SKM-1 (cell line): ENCODE results near the gene WFDC13.
"Not testable (repeated sequence)": the region's sequence is repeated elsewhere in the genome, so short reads cannot be mapped to it uniquely, and the experiment has no call there.

Experiments
- DNase-seq: peaks from one replicate; lab custom pipeline; 2025; ENCODE audit not compliant: unreplicated experiment; lab: John Stamatoyannopoulos, UW

WFDC13 gene, protein sequence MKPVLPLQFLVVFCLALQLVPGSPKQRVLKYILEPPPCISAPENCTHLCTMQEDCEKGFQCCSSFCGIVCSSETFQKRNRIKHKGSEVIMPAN

GRCh38 chr20:45701873-45702272, at the start of gene WFDC13:
TSS of gene WFDC13 (plus strand) at chr20:45702038. CDS start at chr20:45702124, 86 bp downstream.
- no peak for DNase-seq

GRCh38 chr20:45657038-45657437, 44.8 kb upstream of the WFDC13 start:
- DNase-seq = not testable (repeated sequence)

DNA sequence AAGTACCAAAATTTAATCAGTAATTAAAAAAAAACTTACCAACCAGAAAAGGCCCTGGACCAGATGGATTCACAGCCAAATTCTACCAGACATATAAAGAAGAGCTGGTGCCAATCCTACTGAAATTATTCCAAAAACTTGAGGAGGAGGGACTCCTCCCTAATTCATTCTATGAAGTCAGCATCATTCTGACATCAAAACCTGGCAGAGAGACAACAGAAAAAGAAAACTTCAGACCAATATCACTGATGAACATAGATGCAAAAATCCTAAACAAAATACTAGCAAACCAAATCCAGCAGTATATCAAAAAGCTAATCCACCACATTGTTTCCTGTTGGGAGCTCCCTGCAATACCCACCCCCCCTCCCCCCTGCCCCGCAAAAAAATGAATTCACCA, 31.7 kb upstream of the WFDC13 start, which contains the start of gene WFDC11:
WFDC11 (minus strand) TSS at position 101 of the 400 bp plus-strand sequence. CDS start 19,639 bp downstream, outside the sequence.
- no peak for DNase-seq

- no peak for DNase-seq
Observed at GRCh38 chr20:45672765-45673164, 29.1 kb upstream of the WFDC13 start.

DNA sequence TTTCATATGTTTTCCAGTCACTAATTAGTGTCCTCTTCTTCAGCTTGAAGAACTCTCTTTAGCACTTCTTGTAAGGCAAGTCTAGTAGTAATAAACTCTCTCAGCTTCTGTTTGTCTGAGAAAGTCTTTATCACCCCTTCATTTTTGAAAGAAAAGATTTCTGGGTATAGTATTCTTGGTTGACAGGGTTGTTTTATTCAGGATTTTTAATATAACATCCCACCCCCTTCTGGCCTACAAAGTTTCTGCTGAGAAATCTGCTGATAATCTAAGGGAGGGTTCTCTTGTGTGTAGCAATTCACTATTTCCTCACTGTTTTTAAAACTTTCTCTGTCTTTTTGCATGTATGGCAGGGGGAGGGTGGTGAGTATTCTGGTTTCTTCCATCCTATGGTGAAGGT, 22.2 kb upstream of the WFDC13 start:
- no peak for DNase-seq

- no peak for DNase-seq
Observed at GRCh38 chr20:45685896-45686295, 15.9 kb upstream of the WFDC13 start.

DNA sequence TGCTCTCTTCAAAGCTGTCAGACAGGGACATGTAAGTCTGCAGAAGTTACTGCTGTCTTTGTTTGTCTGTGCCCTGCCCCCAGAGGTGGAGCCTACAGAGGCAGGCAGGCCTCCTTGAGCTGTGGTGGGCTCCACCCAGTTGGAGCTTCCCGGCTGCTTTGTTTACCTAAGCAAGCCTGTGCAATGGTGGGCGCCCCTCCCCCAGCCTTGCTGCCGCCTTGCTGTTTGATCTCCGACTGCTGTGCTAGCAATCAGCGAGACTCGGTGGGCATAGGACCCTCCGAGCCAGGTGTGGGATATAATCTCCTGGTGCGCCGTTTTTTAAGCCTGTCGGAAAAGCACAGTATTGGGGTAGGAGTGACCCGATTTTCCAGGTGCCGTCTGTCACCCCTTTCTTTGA, 8.5 kb upstream of the WFDC13 start:
- not testable (repeated sequence) for DNase-seq

DNA sequence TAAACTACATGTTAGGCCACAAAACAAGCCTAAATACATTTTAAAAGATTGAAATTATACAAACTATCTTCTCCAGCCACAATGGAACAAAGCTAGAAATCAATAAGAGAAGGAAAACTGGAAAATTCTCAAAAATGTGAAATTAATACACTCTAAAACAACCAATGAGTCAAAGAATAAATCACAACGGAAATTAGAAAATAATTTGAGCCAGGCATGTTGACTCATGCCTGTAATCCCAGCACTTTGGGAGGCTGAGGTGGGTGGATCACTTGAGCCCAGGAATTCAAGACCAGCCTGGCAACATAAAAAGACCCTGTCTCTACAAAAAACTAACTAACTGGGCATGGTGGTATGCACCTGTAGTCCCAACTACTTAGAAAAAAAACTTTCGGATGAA, 6.3 kb upstream of the WFDC13 start:
- DNase-seq = no peak

- DNase-seq = no peak
Observed at GRCh38 chr20:45701104-45701503, 734 bp upstream of the WFDC13 start.

DNA sequence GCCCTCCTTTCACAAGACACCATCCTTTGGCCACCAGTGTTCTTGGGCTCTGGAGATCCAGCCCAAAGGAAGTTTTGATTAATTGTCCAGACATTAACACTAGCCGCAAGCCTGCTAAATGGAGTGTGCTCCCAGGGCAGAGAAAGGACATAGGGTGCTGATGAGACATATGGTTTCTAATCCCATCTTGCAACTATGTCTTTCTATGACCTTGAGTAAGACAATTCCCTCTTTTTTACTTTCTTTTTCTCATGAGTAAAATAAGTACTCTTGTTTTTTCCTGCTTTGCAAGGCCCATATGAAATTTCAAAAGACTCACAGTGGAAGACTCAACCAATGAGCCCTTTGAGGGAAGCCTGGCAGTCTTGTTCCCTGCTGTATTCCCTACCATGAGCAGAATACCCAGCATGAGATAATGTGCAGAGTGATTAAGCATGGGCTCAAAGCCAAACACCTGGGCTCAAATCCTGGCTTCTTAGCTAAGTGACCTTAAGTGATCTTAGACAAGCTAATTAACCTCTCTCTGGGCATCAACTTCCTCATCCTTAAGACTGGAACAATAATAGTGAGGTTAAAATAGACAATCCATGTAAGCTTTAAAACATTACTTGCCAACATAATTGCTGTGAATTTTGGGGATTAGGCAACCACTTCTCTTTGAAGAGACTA, 3.3 kb downstream of the WFDC13 start, which contains the start of gene WFDC10B:
WFDC10B (minus strand) TSS at position 51 of the 669 bp plus-strand sequence. CDS start 19,027 bp downstream, outside the sequence.
- no peak for DNase-seq

GRCh38 chr20:45716141-45716688, 14.4 kb downstream of the WFDC13 start:
- not testable (repeated sequence) for DNase-seq

- DNase-seq = no peak
Observed at GRCh38 chr20:45722047-45722446, 20.2 kb downstream of the WFDC13 start, which contains the start of gene SPINT4. TSS of gene SPINT4 (plus strand) at chr20:45722347. CDS start at chr20:45722368, 21 bp downstream.

- DNase-seq = no peak
Observed at GRCh38 chr20:45725134-45725533, 23.3 kb downstream of the WFDC13 start.

- DNase-seq = no peak
Observed at GRCh38 chr20:45727044-45727443, 25.2 kb downstream of the WFDC13 start.

GRCh38 chr20:45732199-45732598, 30.4 kb downstream of the WFDC13 start:
- DNase-seq = no peak

GRCh38 chr20:45735552-45735951, 33.7 kb downstream of the WFDC13 start:
- no peak for DNase-seq

DNA sequence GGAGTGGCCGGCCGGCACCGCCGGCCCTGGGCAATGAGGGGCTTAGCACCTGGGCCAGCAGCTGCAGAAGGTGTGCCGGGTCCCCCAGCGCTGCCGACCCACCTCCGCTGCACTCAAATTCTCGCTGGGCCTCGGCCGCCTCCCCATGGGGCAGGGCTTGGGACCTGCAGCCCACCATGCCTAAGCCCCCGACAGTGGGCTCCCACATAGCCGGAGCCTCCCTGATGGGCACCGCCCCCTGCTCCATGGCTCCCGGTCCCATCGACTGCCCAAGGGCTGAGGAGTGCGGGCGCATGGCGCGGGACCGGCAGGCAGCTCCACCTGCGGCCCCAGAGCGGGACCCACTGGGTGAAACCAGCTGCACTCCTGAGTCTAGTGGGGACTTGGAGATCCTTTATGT, 34.1 kb downstream of the WFDC13 start:
- no peak for DNase-seq

- DNase-seq = no peak
Observed at GRCh38 chr20:45742596-45742995, 40.8 kb downstream of the WFDC13 start.

GRCh38 chr20:45745015-45745414, 43.2 kb downstream of the WFDC13 start:
- DNase-seq = no peak

GRCh38 chr20:45751721-45752120, 49.9 kb downstream of the WFDC13 start:
- DNase-seq = no peak

GRCh38 chr20:45752746-45753145, 50.9 kb downstream of the WFDC13 start:
- DNase-seq = no peak

DNA sequence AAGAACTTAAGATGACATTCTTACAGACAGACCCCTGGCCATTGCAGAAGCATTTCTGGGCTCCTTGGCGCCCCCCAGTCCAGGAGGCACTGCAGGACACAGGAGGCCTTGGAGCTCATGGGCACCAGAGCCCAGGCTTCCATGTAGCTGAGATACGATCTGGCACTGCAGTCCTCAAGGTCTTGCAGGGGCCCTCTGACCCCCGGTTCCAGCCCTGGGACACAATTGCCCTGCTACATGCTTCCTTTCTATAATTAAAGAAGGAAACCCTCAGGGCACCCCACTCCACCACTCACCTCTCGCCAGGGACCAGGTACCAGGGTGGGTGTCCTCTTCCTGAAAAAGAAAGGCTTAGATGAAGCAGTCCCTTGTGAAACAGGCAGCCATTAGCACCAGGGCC, 56.3 kb downstream of the WFDC13 start:
- no peak for DNase-seq
